HPDE6-E6E7 (cell line): ENCODE results near the gene FBXO11.

Experiments
- DNase-seq: peaks from one replicate; pipeline ENCODE4 v3.0.0; 2011; ENCODE audit warnings: missing footprints; ENCODE audit errors: extremely low spot score

The FBXO11 gene

DNA sequence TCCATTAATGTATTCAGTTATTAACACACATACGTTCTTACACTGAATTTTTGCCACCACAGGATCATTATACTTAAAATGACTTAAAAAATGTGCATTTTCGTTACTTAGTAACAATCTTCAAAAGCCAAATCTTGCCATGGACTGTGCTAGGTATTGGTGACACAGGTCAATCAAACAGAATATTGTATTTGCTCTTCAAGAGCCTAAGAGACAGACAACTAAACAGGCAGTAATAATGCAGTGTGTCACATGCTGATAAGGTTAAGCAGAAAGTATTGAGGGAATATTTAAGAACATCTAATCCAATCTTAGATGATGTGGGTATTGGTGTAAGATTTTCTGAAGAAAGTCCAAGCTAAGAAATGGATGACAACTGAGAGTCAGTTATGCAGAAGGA, 56.9 kb downstream of the FBXO11 start:
- DNase-seq = no peak

DNA sequence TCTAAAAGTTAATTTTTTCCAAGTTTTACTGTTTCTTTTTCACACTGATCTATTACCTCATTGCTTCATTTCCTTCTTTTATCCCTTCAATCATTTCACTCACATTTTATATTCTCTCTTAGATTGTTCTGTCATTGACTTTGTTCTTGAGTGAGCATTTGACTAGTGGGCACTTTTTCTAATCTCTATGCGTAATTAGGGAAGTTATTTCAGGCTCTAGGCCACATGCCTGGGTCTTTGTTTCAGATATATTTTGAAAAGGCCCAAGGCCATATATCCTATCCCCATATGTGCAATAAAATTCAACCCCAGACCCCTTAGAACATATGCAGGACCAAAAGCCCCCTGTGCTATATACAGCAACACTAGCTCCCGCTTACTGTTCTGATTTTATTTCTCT, 62.1 kb downstream of the FBXO11 start:
- no peak for DNase-seq

DNA sequence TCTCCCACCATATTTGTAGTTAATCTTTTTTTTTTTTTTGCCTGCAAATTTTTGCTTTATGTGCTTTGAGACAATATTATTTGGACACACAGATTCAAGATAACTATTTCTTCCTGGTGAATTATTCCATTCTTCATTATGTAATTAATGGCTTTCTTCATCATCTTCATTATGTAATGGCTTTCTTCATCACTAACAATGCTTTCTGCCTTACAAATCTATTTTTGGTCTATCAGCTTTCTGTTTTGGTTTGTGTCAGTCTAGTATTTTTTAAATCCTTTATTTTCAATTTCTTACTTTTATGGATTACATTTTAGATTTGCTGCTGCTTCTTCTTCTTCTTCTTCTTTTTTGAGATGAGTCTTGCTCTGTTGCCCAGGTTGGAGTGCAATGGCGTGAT, 62.9 kb downstream of the FBXO11 start:
- DNase-seq = no peak

GRCh38 chr2:47842846-47843245, 63.5 kb downstream of the FBXO11 start:
- DNase-seq = no peak

DNA sequence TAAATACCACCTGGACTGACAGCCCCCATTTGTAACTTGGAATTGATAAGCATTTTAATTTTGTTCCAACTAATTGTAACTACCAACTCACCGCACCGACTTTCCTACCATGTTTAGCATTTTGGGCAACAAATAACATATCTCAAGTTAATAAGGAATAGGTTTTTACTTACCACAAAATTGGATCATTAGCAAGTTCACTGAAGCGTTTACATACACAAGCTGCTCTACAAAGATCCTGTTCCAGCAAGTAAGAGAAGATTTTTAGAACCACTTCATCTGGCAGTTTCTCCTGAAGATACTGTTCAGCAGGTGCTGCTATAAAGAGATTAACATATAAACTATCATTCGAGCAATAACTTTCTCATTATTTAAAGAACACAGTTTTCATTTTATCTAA, 67.6 kb downstream of the FBXO11 start:
- DNase-seq = no peak

- no peak for DNase-seq
Observed at GRCh38 chr2:47838249-47838648, 68.0 kb downstream of the FBXO11 start.

DNA sequence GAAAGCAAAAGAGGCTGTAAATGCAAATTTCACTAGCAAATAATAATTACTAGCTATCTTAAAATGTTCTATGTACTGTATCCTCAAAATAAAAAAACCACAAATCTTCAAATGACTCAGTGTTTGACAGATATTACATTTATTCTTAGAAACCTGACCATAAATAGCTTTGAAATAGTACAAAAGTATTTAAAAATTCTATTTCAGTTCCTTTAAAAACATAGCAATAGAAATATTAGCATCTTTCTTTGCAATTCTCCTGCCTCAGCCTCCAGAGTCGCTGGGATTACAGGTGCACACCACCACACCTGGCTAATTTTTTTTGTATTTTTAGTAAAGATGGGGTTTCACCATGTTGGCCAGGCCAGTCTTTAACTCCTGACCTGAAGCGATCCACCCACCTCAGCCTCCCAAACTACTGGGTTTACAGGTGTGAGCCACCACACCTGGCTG, 72.8 kb downstream of the FBXO11 start:
- DNase-seq = no peak

GRCh38 chr2:47822518-47822917, 83.8 kb downstream of the FBXO11 start:
- DNase-seq = no peak

DNA sequence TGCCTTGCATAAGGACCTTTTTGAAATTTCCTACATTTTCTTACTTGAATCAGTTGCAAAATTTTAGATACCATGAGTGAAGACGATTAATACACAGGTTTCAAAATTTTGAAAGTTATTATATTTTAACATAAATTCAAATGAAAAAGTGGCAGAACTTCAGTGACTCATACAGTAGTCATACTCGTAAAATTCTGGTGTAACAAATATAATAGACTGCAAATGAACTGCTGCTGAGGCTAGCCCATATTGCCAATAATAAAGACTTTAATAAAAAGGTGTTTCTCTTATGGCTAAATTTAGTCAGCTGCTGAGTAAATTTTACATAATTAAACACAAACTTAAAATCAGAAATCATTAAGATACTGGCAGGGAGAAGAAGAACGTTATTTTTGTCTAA, 86.5 kb downstream of the FBXO11 start:
- DNase-seq = no peak

DNA sequence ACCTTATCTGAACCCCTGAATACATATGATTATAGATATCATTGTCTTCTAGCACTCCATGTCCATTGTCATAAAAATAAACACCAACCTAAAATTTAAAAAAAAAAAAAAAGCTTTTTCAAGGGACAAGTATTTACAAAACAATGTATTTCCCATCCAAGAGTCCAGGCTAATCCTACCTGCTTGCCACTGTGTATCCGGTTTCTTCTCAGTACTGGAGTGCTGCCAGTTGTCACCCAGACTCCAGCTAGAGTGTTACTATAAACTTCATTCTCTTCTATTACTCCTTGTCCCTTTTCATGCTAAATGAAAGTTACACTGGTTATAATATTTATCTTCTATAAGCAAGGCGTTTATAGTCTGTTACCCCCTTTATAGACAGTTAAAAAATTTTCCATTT, 87.5 kb downstream of the FBXO11 start:
- DNase-seq = no peak

DNA sequence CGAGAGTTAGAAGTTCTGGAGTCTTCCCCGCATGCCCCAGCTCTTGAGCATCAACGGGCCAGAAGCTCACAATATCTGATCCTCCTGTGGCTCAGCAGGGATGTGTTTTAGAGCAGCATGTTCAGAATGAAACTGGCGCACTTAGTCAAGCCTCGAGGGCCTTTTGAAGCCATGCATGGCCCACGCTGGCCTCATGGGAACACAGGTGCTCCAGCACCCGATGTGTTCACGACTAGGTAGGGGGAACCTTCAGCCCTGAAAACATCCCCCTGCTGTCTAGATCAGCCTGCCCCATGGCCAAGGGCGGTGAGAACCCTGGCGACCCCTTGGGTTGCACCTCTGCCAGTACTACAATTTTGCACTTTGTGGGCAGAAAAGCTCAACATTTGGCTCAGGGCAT, 90.5 kb downstream of the FBXO11 start:
- no peak for DNase-seq

GRCh38 chr2:47811668-47812067, 94.6 kb downstream of the FBXO11 start:
- no peak for DNase-seq

- DNase-seq = no peak
Observed at GRCh38 chr2:47810850-47811249, 95.4 kb downstream of the FBXO11 start.

DNA sequence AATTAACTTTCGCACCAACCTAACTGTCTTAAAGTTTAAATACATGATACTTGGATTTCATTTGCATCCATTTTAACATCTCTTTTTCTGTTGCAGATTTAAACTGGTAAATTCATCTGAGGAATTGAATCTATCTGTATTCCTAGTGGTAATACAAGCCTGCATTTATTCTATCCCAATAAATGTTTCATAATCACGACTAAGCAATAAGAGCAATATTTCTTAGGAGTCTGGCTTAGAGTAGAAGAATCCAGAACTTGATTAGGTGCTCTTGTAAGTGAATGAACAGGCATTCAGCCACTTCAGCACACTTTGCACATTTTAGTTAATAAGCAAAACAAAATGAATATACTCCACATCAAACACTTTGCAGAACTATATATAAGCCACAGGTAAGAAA, 96.4 kb downstream of the FBXO11 start:
- no peak for DNase-seq

- no peak for DNase-seq
Observed at GRCh38 chr2:47808614-47809013, 97.7 kb downstream of the FBXO11 start.

DNA sequence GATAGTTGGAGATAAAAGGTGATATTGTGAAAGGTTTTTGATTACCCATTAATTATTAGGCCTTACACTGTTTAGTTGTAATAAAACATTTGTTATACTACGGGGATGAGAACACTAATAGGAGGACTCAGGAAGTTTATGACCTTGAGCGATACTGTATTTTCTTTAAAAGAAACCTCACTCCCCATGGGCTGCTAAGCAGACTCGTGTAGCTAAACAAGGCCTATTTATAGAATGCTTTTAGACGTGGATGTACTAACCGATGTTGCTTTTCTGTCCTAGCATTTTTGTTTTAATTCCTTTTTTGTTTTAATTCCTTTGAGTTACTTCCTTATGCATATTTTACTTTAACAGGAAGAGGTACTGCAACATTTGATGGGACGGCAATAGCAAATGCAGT, 100.4 kb downstream of the FBXO11 start:
- no peak for DNase-seq

- DNase-seq = no peak
Observed at GRCh38 chr2:47803770-47804169, 102.5 kb downstream of the FBXO11 start.

- no peak for DNase-seq
Observed at GRCh38 chr2:47803363-47803762, 102.9 kb downstream of the FBXO11 start.

DNA sequence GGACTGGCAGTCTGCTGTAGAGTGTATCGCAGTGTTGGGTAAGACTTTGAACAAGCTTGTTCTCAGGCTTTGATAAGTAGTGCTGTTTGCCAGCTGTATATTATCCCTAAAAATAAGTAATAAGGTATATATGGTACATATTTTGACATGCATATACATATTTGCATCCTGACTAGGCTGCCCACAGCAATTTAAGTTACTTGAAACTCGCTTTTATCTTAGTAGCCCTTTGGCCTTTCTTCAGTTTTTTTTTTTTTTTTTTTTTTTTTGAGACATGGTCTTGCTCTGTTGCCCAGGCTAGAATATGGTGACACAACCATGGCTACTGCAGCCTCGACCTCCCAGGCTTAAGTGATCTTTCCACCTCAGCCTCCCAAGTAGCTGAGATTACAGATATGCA, 105.2 kb downstream of the FBXO11 start:
- DNase-seq = no peak

DNA sequence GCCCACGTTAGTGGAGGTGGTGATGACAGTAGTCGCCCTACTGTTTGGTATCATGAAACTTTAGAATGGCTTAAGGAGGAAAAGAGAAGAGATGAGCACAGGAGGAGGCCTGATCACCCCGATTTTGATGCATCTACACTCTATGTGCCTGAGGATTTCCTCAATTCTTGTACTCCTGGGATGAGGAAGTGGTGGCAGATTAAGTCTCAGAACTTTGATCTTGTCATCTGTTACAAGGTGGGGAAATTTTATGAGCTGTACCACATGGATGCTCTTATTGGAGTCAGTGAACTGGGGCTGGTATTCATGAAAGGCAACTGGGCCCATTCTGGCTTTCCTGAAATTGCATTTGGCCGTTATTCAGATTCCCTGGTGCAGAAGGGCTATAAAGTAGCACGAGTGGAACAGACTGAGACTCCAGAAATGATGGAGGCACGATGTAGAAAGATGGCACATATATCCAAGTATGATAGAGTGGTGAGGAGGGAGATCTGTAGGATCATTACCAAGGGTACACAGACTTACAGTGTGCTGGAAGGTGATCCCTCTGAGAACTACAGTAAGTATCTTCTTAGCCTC, 107.2 kb downstream of the FBXO11 start:
- no peak for DNase-seq

DNA sequence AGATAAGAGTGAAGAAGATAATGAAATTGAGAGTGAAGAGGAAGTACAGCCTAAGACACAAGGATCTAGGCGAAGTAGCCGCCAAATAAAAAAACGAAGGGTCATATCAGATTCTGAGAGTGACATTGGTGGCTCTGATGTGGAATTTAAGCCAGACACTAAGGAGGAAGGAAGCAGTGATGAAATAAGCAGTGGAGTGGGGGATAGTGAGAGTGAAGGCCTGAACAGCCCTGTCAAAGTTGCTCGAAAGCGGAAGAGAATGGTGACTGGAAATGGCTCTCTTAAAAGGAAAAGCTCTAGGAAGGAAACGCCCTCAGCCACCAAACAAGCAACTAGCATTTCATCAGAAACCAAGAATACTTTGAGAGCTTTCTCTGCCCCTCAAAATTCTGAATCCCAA, 107.7 kb downstream of the FBXO11 start:
- no peak for DNase-seq

GRCh38 chr2:47796090-47796697, 110.1 kb downstream of the FBXO11 start:
- DNase-seq = no peak

DNA sequence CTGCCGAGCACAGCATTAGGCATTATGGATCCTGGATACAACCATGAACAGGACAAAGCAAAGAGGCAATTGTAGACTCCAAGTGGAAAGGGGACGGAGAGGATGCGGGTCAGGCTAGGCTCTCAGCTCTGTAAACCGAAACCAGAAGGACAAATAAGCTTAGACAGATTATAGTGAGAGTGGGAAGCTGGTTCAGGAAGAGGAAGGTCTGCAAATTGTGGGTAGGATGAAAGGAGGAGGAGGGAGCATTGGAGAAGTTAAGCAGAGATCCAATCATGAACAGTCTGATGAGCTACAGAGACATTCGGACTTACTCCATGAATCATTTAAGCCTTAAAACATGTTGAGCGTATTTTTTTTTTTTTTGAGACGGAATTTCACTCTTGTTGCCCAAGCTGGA, 120.3 kb downstream of the FBXO11 start:
- no peak for DNase-seq

GRCh38 chr2:47784352-47784851, 121.9 kb downstream of the FBXO11 start:
- no peak for DNase-seq
